ENCODE measurements around the gene SGTA. TPM values are rescaled to one million over a fixed set of nuclear protein-coding genes. Genes with fewer than 3 reads are reported as not detected.

SGTA gene
- total and polyA plus RNA-seq, 2 donors from 2014 or later: 50.4 to 66.2 TPM

- peaks cover 0 to 14% (median 2%) of the 10 kb centered on the region in 3 donors for H3K36me3 ChIP-seq (ENCODE audit: control insufficient read depth in 2 of 3, insufficient read depth in 3 of 3, low read length in 3 of 3)
- TF ChIP-seq CTCF (IDR thresholded peaks at IDR 0.05; ENCODE audit: borderline replicate concordance, extremely low read depth, insufficient read depth): no peak
- intact Hi-C loops (cut with DNase I): no loop called here
- no peaks in the 10 kb centered on the region for H3K27me3 ChIP-seq (ENCODE audit: control insufficient read depth, insufficient read depth, low read length)
- no peak for DNase-seq
- no peak overlapping the region for H3K27ac ChIP-seq (ENCODE audit: low read depth in 2 of 2, low read length in 2 of 2)
- peaks cover 0 to 10% (median 0%) of the 10 kb centered on the region in 3 donors for H3K4me1 ChIP-seq (ENCODE audit: control insufficient read depth in 2 of 3, insufficient read depth in 2 of 3, low read depth in 1 of 3, low read length in 3 of 3)
- no peaks in the 10 kb centered on the region for H3K9me3 ChIP-seq (ENCODE audit: control insufficient read depth in 2 of 3, insufficient read depth in 1 of 3, low read length in 3 of 3)
- H3K4me3 ChIP-seq (ENCODE audit: low read length in 3 of 3): no peak overlapping the region
- H3K9ac ChIP-seq (ENCODE audit: low read length in 3 of 3): no peak overlapping the region
- FAIRE-seq: no peak
These were observed 15.4 kb downstream of the SGTA start for GRCh38 chr19:2767688-2768087.

- Histone ChIP-seq H3K9ac (ENCODE audit: low read length in 3 of 3) (no peak overlapping the region), H3K27me3 (ENCODE audit: control insufficient read depth, insufficient read depth, low read length) (no peaks in the 10 kb centered on the region), H3K4me1 (ENCODE audit: control insufficient read depth in 2 of 3, insufficient read depth in 2 of 3, low read depth in 1 of 3, low read length in 3 of 3) (peaks cover 0 to 10% (median 0%) of the 10 kb centered on the region in 3 donors), H3K36me3 (ENCODE audit: control insufficient read depth in 2 of 3, insufficient read depth in 3 of 3, low read length in 3 of 3) (peaks cover 0 to 14% (median 6%) of the 10 kb centered on the region in 3 donors), H3K4me3 (ENCODE audit: low read length in 3 of 3) (no peak overlapping the region), H3K9me3 (ENCODE audit: control insufficient read depth in 2 of 3, insufficient read depth in 1 of 3, low read length in 3 of 3) (no peaks in the 10 kb centered on the region), H3K27ac (ENCODE audit: low read depth in 2 of 2, low read length in 2 of 2) (no peak overlapping the region)
- intact Hi-C loops (cut with DNase I): no loop called here
- no peak for TF ChIP-seq CTCF (IDR thresholded peaks at IDR 0.05; ENCODE audit: borderline replicate concordance, extremely low read depth, insufficient read depth)
- FAIRE-seq (no peak), DNase-seq (no peak)
These were observed 16.3 kb downstream of the SGTA start for GRCh38 chr19:2766594-2767372.

GRCh38 chr19:2765376-2765775, 17.7 kb downstream of the SGTA start:
- H3K27ac ChIP-seq (ENCODE audit: low read depth in 2 of 2, low read length in 2 of 2): no peak overlapping the region
- peaks cover 0 to 18% (median 6%) of the 10 kb centered on the region in 3 donors for H3K36me3 ChIP-seq (ENCODE audit: control insufficient read depth in 2 of 3, insufficient read depth in 3 of 3, low read length in 3 of 3)
- no peak for FAIRE-seq
- H3K9ac ChIP-seq (ENCODE audit: low read length in 3 of 3): no peak overlapping the region
- DNase-seq: no peak
- H3K4me3 ChIP-seq (ENCODE audit: low read length in 3 of 3): no peak overlapping the region
- H3K4me1 ChIP-seq (ENCODE audit: control insufficient read depth in 2 of 3, insufficient read depth in 2 of 3, low read depth in 1 of 3, low read length in 3 of 3): peaks cover 0 to 3% (median 0%) of the 10 kb centered on the region in 3 donors
- TF ChIP-seq CTCF (IDR thresholded peaks at IDR 0.05; ENCODE audit: borderline replicate concordance, extremely low read depth, insufficient read depth): no peak
- H3K9me3 ChIP-seq (ENCODE audit: control insufficient read depth in 2 of 3, insufficient read depth in 1 of 3, low read length in 3 of 3): no peaks in the 10 kb centered on the region
- H3K27me3 ChIP-seq (ENCODE audit: control insufficient read depth, insufficient read depth, low read length): no peaks in the 10 kb centered on the region
- intact Hi-C loops (cut with DNase I): no loop called here

Data from kidney (tissue), 14 donors.